H9 (cell line): ENCODE results near the gene EPB41L4B. TPM values are rescaled to one million over a fixed set of nuclear protein-coding genes. Genes with fewer than 3 reads are reported as not detected.

Experiments used
- DNase-seq: peaks from one replicate; pipeline ENCODE4 v3.0.0-alpha.2; 2017
- H2AFZ ChIP-seq: one replicate; pipeline ENCODE4 v1.6.1; 2013; ENCODE audit warnings: mild to moderate bottlenecking, low read length, control low read depth, moderate library complexity
- H2AK5ac ChIP-seq: 2 replicates; pipeline ENCODE4 v1.6.1; 2013; ENCODE audit warnings: low read length, control low read depth, mixed read lengths; ENCODE audit not compliant: insufficient read length
- H2BK120ac ChIP-seq: one replicate; pipeline ENCODE4 v1.6.1; 2013; ENCODE audit warnings: low read depth, mild to moderate bottlenecking, low read length, control low read depth, inconsistent platforms; ENCODE audit not compliant: poor library complexity, severe bottlenecking
- H2BK12ac ChIP-seq: 2 replicates; pipeline ENCODE4 v1.6.1; 2013; ENCODE audit warnings: low read length, control low read depth, mixed read lengths, low read depth; ENCODE audit not compliant: insufficient read length
- H2BK15ac ChIP-seq: 2 replicates; pipeline ENCODE4 v1.6.1; 2013; ENCODE audit warnings: low read depth, low read length, control low read depth
- H2BK20ac ChIP-seq: one replicate; pipeline ENCODE4 v1.6.1; 2013; ENCODE audit warnings: low read depth, mild to moderate bottlenecking, low read length, control low read depth, inconsistent platforms; ENCODE audit not compliant: poor library complexity, severe bottlenecking
- H2BK5ac ChIP-seq: 2 replicates; pipeline ENCODE4 v1.6.1; 2013; ENCODE audit warnings: low read length, control low read depth, mixed read lengths; ENCODE audit not compliant: insufficient read length
- H3K14ac ChIP-seq: 2 replicates; pipeline ENCODE4 v1.6.1; 2013; ENCODE audit warnings: low read length, control low read depth; ENCODE audit not compliant: insufficient read depth
- H3K18ac ChIP-seq: 2 replicates; pipeline ENCODE4 v1.6.1; 2013; ENCODE audit warnings: low read depth, mild to moderate bottlenecking, mixed read lengths, low read length, control low read depth; ENCODE audit not compliant: insufficient read length
- H3K23ac ChIP-seq: 2 replicates; pipeline ENCODE4 v1.6.1; 2013; ENCODE audit warnings: low read length, control low read depth, mixed read lengths, low read depth; ENCODE audit not compliant: insufficient read length
- H3K23me2 ChIP-seq: 2 replicates; pipeline ENCODE4 v1.6.1; 2013; ENCODE audit warnings: low read depth, mild to moderate bottlenecking, mixed read lengths, low read length, control low read depth; ENCODE audit not compliant: insufficient read length, poor library complexity, severe bottlenecking
- H3K27ac ChIP-seq: 2 replicates; pipeline ENCODE4 v1.5.1; 2013; ENCODE audit warnings: low read length, control low read depth, mixed read lengths, low read depth; ENCODE audit not compliant: insufficient read length
- H3K27me3 ChIP-seq: 2 replicates; pipeline ENCODE4 v1.6.1; 2013; ENCODE audit warnings: low read length, control low read depth, inconsistent platforms; ENCODE audit not compliant: insufficient read depth
- H3K4ac ChIP-seq: 2 replicates; pipeline ENCODE4 v1.6.1; 2013; ENCODE audit warnings: low read depth, mild to moderate bottlenecking, control low read depth, inconsistent platforms, low read length, moderate library complexity
- H3K4me1 ChIP-seq: 2 replicates; pipeline ENCODE4 v1.6.1; 2013; ENCODE audit warnings: low read length, control low read depth, inconsistent platforms; ENCODE audit not compliant: insufficient read depth
- H3K4me2 ChIP-seq: 2 replicates; pipeline ENCODE4 v1.6.1; 2013; ENCODE audit warnings: low read length, control low read depth, mixed read lengths; ENCODE audit not compliant: insufficient read length, insufficient read depth
- H3K56ac ChIP-seq: 2 replicates; pipeline ENCODE4 v1.6.1; 2013; ENCODE audit warnings: low read depth, mild to moderate bottlenecking, mixed read lengths, low read length, control low read depth; ENCODE audit not compliant: insufficient read length
- H3K79me1 ChIP-seq: 2 replicates; pipeline ENCODE4 v1.6.1; 2013; ENCODE audit warnings: low read depth, mild to moderate bottlenecking, moderate library complexity, low read length, control low read depth, inconsistent platforms; ENCODE audit not compliant: insufficient read depth, poor library complexity, severe bottlenecking
- H3K79me2 ChIP-seq: 2 replicates; pipeline ENCODE4 v1.6.1; 2013; ENCODE audit warnings: low read length, control low read depth, inconsistent platforms; ENCODE audit not compliant: insufficient read depth
- H3K9ac ChIP-seq: 2 replicates; pipeline ENCODE4 v1.6.1; 2013; ENCODE audit warnings: low read length, control low read depth, mixed read lengths; ENCODE audit not compliant: insufficient read length; ENCODE audit errors: extremely low read depth
- H3K9me3 ChIP-seq: one replicate; pipeline ENCODE4 v1.6.1; 2013; ENCODE audit warnings: low read depth, low read length, inconsistent platforms; ENCODE audit not compliant: control insufficient read depth
- H3T11ph ChIP-seq: one replicate; pipeline ENCODE4 v1.6.1; 2013; ENCODE audit warnings: mild to moderate bottlenecking, low read length, control low read depth, inconsistent platforms
- H4K20me1 ChIP-seq: one replicate; pipeline ENCODE4 v1.6.1; 2013; ENCODE audit not compliant: control insufficient read depth, insufficient read length, insufficient read depth
- H4K5ac ChIP-seq: 2 replicates; pipeline ENCODE4 v1.6.1; 2013; ENCODE audit warnings: low read depth, mild to moderate bottlenecking, mixed read lengths, low read length, control low read depth; ENCODE audit not compliant: insufficient read length
- H4K8ac ChIP-seq: replicated peaks from 2 replicates; pipeline ENCODE4 v1.6.1; 2013; ENCODE audit warnings: low read length, control low read depth, mixed read lengths, low read depth; ENCODE audit not compliant: insufficient read length
- H4K91ac ChIP-seq: 2 replicates; pipeline ENCODE4 v1.6.1; 2013; ENCODE audit warnings: low read depth, mild to moderate bottlenecking, moderate library complexity, mixed read lengths, low read length, control low read depth; ENCODE audit not compliant: insufficient read length
- H3K27ac Mint-ChIP-seq, 3 experiments: 2 replicates in 2 of 3; 3 replicates in 1 of 3; pipeline ENCODE4 v1.8.0; 2020 to 2021; ENCODE audit warnings: mixed read lengths in 3 of 3, mild to moderate bottlenecking in 1 of 3, moderate library complexity in 1 of 3
- H3K27me3 Mint-ChIP-seq: 2 replicates; pipeline ENCODE4 v1.8.0; 2021; ENCODE audit warnings: low read depth, mild to moderate bottlenecking, moderate library complexity, mixed read lengths
- H3K36me3 Mint-ChIP-seq, 3 experiments: 2 replicates in 2 of 3; 3 replicates in 1 of 3; pipeline ENCODE4 v1.8.0; 2020 to 2021; ENCODE audit warnings: low read depth in 3 of 3, mixed read lengths in 3 of 3; ENCODE audit not compliant: insufficient read depth in 1 of 3
- H3K4me1 Mint-ChIP-seq, 2 experiments: 2 replicates each; pipeline ENCODE4 v1.8.0; 2020; ENCODE audit warnings: mixed read lengths in 2 of 2
- H3K4me3 Mint-ChIP-seq, 2 experiments: 2 replicates in 1 of 2; 3 replicates in 1 of 2; pipeline ENCODE4 v1.8.0; 2020 to 2021; ENCODE audit warnings: mild to moderate bottlenecking in 2 of 2, mixed read lengths in 2 of 2, moderate library complexity in 1 of 2
- H3K9me3 Mint-ChIP-seq, 2 experiments: 2 replicates in 1 of 2; 3 replicates in 1 of 2; pipeline ENCODE4 v1.8.0; 2020; ENCODE audit warnings: mild to moderate bottlenecking in 2 of 2, mixed read lengths in 2 of 2, moderate library complexity in 1 of 2
- WGBS: extraction: QIAGEN DNeasy Blood & Tissue Kit; methylation state at CpG from one replicate; pipeline ENCODE4 v1.1.7; 2013; ENCODE audit warnings: missing lambda C conversion rate, low lambda C conversion rate, mixed read lengths; ENCODE audit not compliant: insufficient read length; ENCODE audit errors: extremely low coverage; 5-methylcytosine and 5-hydroxymethylcytosine counted together
- total RNA-seq: library from RNA; stranded (reverse); gene quantifications from 2 replicates; pipeline ENCODE4 v1.2.1, GENCODE V29; 2021
- TF ChIP-seq, protein P1 (sequence below): fragments of 200-600 bp; sonication (generic); conservative IDR thresholded peaks from 3 replicates; pipeline ENCODE4 v1.8.0; 2021; ENCODE audit warnings: antibody characterized with exemption, mild to moderate bottlenecking

The EPB41L4B gene
- total RNA-seq, 1 experiment from 2014 or later, result 18.9 TPM

DNA sequence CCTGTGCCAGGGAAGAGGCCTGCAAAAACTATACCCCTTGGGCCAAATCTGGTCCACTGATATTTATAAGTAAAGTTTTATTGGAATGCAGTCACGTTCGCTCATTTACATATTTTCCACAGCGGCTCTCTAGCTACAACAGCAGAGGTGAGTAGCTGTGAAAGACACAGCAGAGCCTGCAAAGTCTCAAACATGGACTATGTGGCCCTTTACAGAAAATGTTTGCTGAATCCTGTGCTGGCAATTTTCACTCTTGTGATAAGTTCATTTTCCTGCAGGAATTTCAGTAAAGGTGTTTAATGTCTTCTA is 70.1 kb downstream of the EPB41L4B start:
- no peak overlapping the region for H4K5ac ChIP-seq
- no peaks in the 10 kb centered on the region for H4K20me1 ChIP-seq
- no peak overlapping the region for H3K9ac ChIP-seq
- no peak overlapping the region for H2BK20ac ChIP-seq
- Mint-ChIP-seq H3K27me3 (no peaks in the 10 kb centered on the region), H3K4me1 (peaks cover 30 to 39% of the 10 kb centered on the region in 2 experiments), H3K9me3 (no peaks in the 10 kb centered on the region), H3K36me3 (peaks cover 5 to 42% (median 26%) of the 10 kb centered on the region in 3 experiments; a peak in 6 of 7 replicates), H3K4me3 (no peak overlapping the region), H3K27ac (peak overlapping the region in 1 of 3 experiments; percentile 55; a peak in 2 of 7 replicates)
- H3K4me1 ChIP-seq, result no peaks in the 10 kb centered on the region
- no peak overlapping the region for H3T11ph ChIP-seq
- no CpG with 5 or more reads among the region's 3 CpGs for WGBS
- no peaks in the 10 kb centered on the region for H3K27me3 ChIP-seq
- H2BK120ac ChIP-seq, result no peak overlapping the region
- TF ChIP-seq, protein P1, sequence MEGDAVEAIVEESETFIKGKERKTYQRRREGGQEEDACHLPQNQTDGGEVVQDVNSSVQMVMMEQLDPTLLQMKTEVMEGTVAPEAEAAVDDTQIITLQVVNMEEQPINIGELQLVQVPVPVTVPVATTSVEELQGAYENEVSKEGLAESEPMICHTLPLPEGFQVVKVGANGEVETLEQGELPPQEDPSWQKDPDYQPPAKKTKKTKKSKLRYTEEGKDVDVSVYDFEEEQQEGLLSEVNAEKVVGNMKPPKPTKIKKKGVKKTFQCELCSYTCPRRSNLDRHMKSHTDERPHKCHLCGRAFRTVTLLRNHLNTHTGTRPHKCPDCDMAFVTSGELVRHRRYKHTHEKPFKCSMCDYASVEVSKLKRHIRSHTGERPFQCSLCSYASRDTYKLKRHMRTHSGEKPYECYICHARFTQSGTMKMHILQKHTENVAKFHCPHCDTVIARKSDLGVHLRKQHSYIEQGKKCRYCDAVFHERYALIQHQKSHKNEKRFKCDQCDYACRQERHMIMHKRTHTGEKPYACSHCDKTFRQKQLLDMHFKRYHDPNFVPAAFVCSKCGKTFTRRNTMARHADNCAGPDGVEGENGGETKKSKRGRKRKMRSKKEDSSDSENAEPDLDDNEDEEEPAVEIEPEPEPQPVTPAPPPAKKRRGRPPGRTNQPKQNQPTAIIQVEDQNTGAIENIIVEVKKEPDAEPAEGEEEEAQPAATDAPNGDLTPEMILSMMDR, result no peak
- H3K9me3 ChIP-seq, result no peaks in the 10 kb centered on the region
- no peaks in the 10 kb centered on the region for H3K79me2 ChIP-seq
- no peak overlapping the region for H2BK5ac ChIP-seq
- no peak overlapping the region for H3K4ac ChIP-seq
- H3K23me2 ChIP-seq, result no peaks in the 10 kb centered on the region
- H2BK12ac ChIP-seq, result no peak overlapping the region
- H3K56ac ChIP-seq, result no peak overlapping the region
- H3K4me2 ChIP-seq, result no peak overlapping the region
- no peak overlapping the region for H3K14ac ChIP-seq
- H2BK15ac ChIP-seq, result no peak overlapping the region
- no peak overlapping the region for H3K18ac ChIP-seq
- H3K79me1 ChIP-seq, result no peaks in the 10 kb centered on the region
- no peak for DNase-seq
- H3K23ac ChIP-seq, result no peak overlapping the region
- H4K91ac ChIP-seq, result no peak overlapping the region
- no peak overlapping the region for H3K27ac ChIP-seq
- no peak overlapping the region for H2AFZ ChIP-seq
- no peak overlapping the region for H4K8ac ChIP-seq
- H2AK5ac ChIP-seq, result no peak overlapping the region
